PFSK-1 (cell line): ENCODE data around the gene ARCN1.

ENCODE experiments used
- FOXP2 ChIP-seq: optimal IDR thresholded peaks from 2 replicates; pipeline ENCODE3; 2011; ENCODE audit warnings: borderline replicate concordance, control low read depth, inconsistent platforms; ENCODE audit not compliant: insufficient read depth; ENCODE audit errors: extremely low read length, extremely low read depth
- POLR2AphosphoS5 ChIP-seq: IDR thresholded peaks from 2 replicates; pipeline ENCODE4 v1.6.1; 2012; ENCODE audit warnings: low read depth, mild to moderate bottlenecking, control low read depth, low read length, moderate library complexity
- REST ChIP-seq, 2 experiments: IDR thresholded peaks; 2 replicates each; pipeline versions ENCODE4 v1.6.1 to v1.8.0; 2011 to 2012; ENCODE audit warnings: low read depth in 2 of 2, low read length in 2 of 2, control low read depth in 1 of 2, inconsistent platforms in 1 of 2, mild to moderate bottlenecking in 1 of 2, moderate library complexity in 1 of 2; ENCODE audit not compliant: insufficient read depth in 1 of 2

- TF ChIP-seq POLR2AphosphoS5 (no peak), FOXP2 (no peak), REST (IDR thresholded peaks at IDR 0.05; ENCODE audit: insufficient read depth in 1 of 2, low read depth in 2 of 2, low read length in 2 of 2) (no peak)
These were observed 45.1 kb upstream of the ARCN1 start, which contains the start of gene TTC36 for GRCh38 chr11:118527109-118527508.
